WI38 (cell line): ENCODE results near the gene TBC1D10B.
"Not testable (repeated sequence)": the region's sequence is repeated elsewhere in the genome, so short reads cannot be mapped to it uniquely, and the experiment has no call there.

Experiments used
- H3K4me3 ChIP-seq: 2 replicates; pipeline ENCODE4 v1.5.1; 2011; ENCODE audit warnings: low read depth, mild to moderate bottlenecking, control low read depth, low read length
- CTCF ChIP-seq: IDR thresholded peaks from 2 replicates; pipeline ENCODE4 v1.5.1; 2012; ENCODE audit warnings: low read depth, mild to moderate bottlenecking, control low read depth, low read length

TBC1D10B gene

GRCh38 chr16:30340621-30341020, 29.7 kb downstream of the TBC1D10B start:
- H3K4me3 ChIP-seq: no peak overlapping the region

GRCh38 chr16:30338715-30339114, 31.6 kb downstream of the TBC1D10B start:
- not testable (repeated sequence) for H3K4me3 ChIP-seq

More at GRCh38 chr16:30340621-30341020, 29.7 kb downstream of the TBC1D10B start:
- no peak for TF ChIP-seq CTCF

- not testable (repeated sequence) for H3K4me3 ChIP-seq
Measured at GRCh38 chr16:30337964-30338357, 32.3 kb downstream of the TBC1D10B start.

GRCh38 chr16:30335598-30336474, 34.5 kb downstream of the TBC1D10B start:
- H3K4me3 ChIP-seq: peak overlapping the region; percentile 69
- TF ChIP-seq CTCF: no peak

GRCh38 chr16:30335028-30335597, 35.2 kb downstream of the TBC1D10B start:
- H3K4me3 ChIP-seq: peak overlapping the region; percentile 69

- H3K4me3 ChIP-seq: peak overlapping the region; percentile 69
Measured at GRCh38 chr16:30334473-30334989, 35.8 kb downstream of the TBC1D10B start.

GRCh38 chr16:30324220-30324619, 46.1 kb downstream of the TBC1D10B start:
- not testable (repeated sequence) for H3K4me3 ChIP-seq

- H3K4me3 ChIP-seq: not testable (repeated sequence)
Measured at GRCh38 chr16:30318647-30319046, 51.6 kb downstream of the TBC1D10B start.

GRCh38 chr16:30310937-30311336, 59.4 kb downstream of the TBC1D10B start:
- not testable (repeated sequence) for H3K4me3 ChIP-seq

GRCh38 chr16:30309255-30309654, 61.0 kb downstream of the TBC1D10B start:
- not testable (repeated sequence) for H3K4me3 ChIP-seq
